D721Med (cell line): ENCODE measurements around the gene EFCC1.

ENCODE experiments used
- DNase-seq: peaks from one replicate; pipeline ENCODE4 v3.0.0; 2011; ENCODE audit warnings: low spot score; ENCODE audit not compliant: insufficient read length
- FAIRE-seq: peaks from 2 replicates; lab custom pipeline; 2011; peaks lifted over from hg19 to GRCh38; lab: Jason Lieb, UNC
- CTCF ChIP-seq: IDR thresholded peaks from 2 replicates; pipeline ENCODE4 v1.5.1; 2012; ENCODE audit warnings: mild to moderate bottlenecking, control low read depth; ENCODE audit not compliant: insufficient read depth; ENCODE audit errors: missing control alignments

Gene EFCC1

GRCh38 chr3:129005526-129006303 lies 4.6 kb downstream of the EFCC1 start:
- no peak for TF ChIP-seq CTCF
- FAIRE-seq (no peak), DNase-seq (no peak)

- DNase-seq (no peak), FAIRE-seq (no peak)
- no peak for TF ChIP-seq CTCF
Observed at GRCh38 chr3:129006864-129007263, 5.8 kb downstream of the EFCC1 start.

GRCh38 chr3:129007792-129008191 lies 6.7 kb downstream of the EFCC1 start:
- DNase-seq (no peak), FAIRE-seq (no peak)
- TF ChIP-seq CTCF: no peak

GRCh38 chr3:129009266-129009665 lies 8.2 kb downstream of the EFCC1 start:
- TF ChIP-seq CTCF: no peak
- DNase-seq (no peak), FAIRE-seq (no peak)

GRCh38 chr3:129010310-129010956 lies 9.3 kb downstream of the EFCC1 start:
- FAIRE-seq (no peak), DNase-seq (no peak)
- TF ChIP-seq CTCF: no peak

GRCh38 chr3:129013491-129013891 lies 12.4 kb downstream of the EFCC1 start:
- no peak for TF ChIP-seq CTCF
- no peak for DNase-seq
- no peak for FAIRE-seq

GRCh38 chr3:129014148-129014547 lies 13.0 kb downstream of the EFCC1 start:
- FAIRE-seq (no peak), DNase-seq (no peak)
- no peak for TF ChIP-seq CTCF
